ENCODE measurements around the gene PCDH19.

- no peak for TF ChIP-seq EZH2 (IDR thresholded peaks at IDR 0.05)
- no peak for TF ChIP-seq CTCF (IDR thresholded peaks at IDR 0.05)
- no peak for TF ChIP-seq EZH2phosphoT487 (IDR thresholded peaks at IDR 0.05)
Measured at GRCh38 chrX:100340491-100341141, 69.5 kb downstream of the PCDH19 start.
